HFF-Myc (cell line): ENCODE measurements around the gene SEMA3E.
"Not testable (repeated sequence)": the region's sequence is repeated elsewhere in the genome, so short reads cannot be mapped to it uniquely, and the experiment has no call there.

ENCODE experiments used
- DNase-seq: peaks from one replicate; pipeline ENCODE4 v3.0.0-alpha.2; 2011; ENCODE audit warnings: low read depth; ENCODE audit errors: extremely low read depth
- H3K4me3 ChIP-seq: replicated peaks from 2 replicates; pipeline ENCODE4 v1.5.1; 2011; ENCODE audit warnings: low read depth, mild to moderate bottlenecking, control low read depth, low read length
- TF ChIP-seq, protein P1 (sequence below): IDR thresholded peaks from 2 replicates; pipeline ENCODE4 v1.5.1; 2012; ENCODE audit warnings: mild to moderate bottlenecking, low read depth, low read length, control low read depth; ENCODE audit errors: missing control alignments

Gene SEMA3E

DNA sequence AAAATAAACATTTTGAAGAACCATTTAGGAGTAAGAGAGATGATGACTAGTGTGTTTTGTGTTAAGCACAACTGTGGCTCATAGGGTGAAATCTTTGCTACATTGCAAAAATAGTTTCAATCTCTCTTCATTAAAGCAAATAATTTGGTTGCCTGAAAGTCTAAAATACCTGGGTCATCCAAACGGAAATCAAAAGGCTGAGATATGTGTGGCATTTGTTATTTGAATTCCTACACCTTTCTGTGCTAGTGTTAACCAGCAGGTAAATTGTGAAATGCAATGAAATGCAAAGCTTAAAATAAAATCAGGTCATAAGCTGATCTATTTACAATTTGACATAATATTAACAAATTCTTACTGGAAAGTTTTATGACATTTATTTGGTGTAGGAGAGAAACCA, 40.9 kb upstream of the SEMA3E start:
- DNase-seq, result no peak
- no peak overlapping the region for H3K4me3 ChIP-seq
- TF ChIP-seq, protein P1, sequence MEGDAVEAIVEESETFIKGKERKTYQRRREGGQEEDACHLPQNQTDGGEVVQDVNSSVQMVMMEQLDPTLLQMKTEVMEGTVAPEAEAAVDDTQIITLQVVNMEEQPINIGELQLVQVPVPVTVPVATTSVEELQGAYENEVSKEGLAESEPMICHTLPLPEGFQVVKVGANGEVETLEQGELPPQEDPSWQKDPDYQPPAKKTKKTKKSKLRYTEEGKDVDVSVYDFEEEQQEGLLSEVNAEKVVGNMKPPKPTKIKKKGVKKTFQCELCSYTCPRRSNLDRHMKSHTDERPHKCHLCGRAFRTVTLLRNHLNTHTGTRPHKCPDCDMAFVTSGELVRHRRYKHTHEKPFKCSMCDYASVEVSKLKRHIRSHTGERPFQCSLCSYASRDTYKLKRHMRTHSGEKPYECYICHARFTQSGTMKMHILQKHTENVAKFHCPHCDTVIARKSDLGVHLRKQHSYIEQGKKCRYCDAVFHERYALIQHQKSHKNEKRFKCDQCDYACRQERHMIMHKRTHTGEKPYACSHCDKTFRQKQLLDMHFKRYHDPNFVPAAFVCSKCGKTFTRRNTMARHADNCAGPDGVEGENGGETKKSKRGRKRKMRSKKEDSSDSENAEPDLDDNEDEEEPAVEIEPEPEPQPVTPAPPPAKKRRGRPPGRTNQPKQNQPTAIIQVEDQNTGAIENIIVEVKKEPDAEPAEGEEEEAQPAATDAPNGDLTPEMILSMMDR, result no peak

DNA sequence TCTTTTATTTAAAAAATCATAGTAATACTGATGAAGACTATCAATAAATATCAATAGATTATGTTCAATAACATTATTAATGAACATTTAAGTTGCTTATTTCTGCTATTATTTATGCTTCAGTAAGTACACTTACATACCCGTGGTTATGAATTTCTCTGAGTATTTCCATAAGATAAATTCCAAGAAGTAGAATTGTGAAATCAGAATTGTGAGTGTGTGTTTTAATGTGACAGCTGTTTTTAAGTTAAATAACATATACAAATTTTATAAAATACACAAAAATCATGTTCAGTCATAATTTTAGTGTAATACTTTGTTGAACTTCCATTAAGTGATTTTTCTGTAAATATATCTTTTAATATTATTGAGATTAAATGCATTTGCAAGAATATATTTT, 37.5 kb upstream of the SEMA3E start:
- DNase-seq, result no peak
- TF ChIP-seq, protein P1, result no peak
- H3K4me3 ChIP-seq, result no peak overlapping the region

DNA sequence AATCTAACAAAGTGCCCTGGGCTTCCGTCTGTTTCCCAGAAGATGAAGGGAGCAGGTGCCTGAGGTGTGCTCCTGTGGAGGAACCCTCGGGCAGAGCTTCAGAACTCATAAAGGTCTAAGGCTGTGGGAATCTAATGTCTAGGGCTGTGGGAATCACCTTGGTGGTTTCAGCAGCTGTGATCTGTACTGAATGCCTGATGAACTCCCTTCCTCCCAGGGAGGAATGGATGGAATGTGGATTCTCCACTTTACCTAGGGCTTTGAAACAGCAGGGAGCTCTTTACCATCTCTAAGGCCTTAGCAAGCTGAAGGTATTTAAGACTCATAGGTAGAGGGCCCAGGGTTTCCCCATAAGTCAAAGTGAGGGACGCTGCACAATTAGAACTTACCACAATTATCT, 36.0 kb upstream of the SEMA3E start:
- no peak overlapping the region for H3K4me3 ChIP-seq
- no peak for DNase-seq
- TF ChIP-seq, protein P1, result no peak

DNA sequence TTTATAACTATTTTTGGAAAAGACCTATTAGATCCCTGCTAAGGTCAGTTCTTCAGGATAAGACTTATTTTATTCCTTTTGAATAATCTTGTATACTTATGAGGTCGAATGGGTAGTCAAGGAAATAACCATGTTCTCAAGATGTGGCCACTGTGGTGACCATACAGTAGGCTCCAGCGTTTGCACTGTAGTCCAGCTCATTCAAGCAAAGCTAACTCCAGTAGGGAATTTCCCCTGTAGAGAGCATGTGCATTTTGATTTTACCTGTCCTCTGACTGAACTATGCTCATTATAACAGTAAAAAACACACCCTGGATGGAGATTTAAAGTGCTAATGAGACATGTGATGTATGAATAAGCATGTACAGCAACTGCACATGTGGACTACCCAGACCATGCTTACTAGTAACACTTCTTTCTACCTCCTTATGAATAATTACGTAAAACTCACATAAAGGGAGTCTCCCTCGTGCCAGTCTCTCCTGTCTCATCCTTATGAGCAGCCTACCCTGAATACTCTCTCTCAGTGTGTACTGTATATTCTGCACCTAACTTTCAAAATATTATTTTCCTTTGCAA, 32.4 kb upstream of the SEMA3E start:
- H3K4me3 ChIP-seq, result no peak overlapping the region
- DNase-seq, result no peak
- TF ChIP-seq, protein P1, result no peak

DNA sequence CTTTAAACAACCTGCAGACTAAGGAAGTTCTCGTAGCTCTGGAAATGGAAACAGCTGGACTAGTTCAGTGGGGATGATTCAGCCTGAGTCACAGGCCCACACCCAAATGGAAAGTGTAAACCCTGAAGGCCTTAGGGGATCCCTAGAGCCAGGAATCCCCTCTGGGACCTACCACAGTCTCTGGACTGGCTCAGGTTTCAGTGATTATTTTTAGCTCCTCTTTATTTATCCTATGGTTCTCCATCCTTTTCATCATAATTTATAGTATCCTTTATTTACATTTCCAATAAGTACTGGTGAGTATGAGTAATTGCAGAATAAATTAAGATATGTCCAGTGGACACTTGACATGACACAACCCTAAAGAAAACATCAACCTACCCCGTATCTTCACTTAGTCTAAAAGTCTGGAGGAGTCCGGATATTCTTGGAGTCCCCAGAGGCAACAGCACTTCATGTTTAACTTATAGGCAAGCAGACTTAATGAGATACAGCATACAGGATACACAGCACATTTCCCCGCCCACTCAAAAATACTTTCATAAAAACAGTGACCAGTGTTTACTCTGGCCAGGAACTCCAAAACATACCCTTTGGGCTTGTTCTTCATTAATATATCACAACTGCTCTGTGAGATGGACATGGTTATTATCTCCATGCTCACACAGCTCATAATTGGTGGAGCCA, 28.4 kb upstream of the SEMA3E start:
- peak; percentile 93 for DNase-seq
- TF ChIP-seq, protein P1, result no peak
- no peak overlapping the region for H3K4me3 ChIP-seq

DNA sequence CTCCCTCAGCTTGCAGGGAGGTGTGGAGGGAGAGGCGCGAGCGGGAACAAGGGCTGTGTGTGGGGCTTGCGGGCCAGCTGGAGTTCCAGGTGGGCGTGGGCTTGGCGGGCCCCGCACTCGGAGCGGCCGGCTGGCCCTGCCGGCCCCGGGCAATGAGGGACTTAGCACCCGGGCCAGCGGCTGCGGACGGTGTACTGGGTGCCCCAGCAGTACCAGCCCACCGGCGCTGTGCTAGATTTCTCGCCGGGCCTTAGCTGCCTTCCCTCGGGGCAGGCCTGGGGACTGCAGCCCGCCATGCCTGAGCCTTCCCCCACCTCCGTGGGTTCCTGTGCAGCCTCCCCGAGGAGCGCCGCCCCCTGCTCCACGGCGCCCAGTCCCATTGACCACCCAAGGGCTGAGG, 24.4 kb upstream of the SEMA3E start:
- H3K4me3 ChIP-seq, DNase-seq: not testable (repeated sequence)

DNA sequence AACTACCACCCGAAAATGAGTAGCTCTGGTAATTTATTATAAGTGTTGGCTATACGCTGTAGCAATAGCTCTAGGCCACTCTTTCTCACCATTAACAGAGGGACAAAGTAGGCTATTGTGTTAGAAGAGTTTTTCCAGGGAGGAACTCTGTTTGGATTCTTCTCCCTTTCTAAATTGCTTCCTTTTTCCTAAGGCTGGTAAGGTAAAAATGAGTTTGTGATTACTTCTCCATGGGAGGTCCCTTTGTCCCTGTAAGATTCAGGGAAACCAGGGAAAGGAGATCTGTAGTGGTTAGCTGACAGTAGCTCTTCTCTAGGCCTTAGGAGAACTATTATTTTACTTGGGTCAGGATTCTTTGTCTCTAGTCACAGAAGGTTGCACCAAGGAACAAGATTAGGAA, 23.2 kb upstream of the SEMA3E start:
- TF ChIP-seq, protein P1, result no peak
- DNase-seq, result no peak
- no peak overlapping the region for H3K4me3 ChIP-seq
